Trophoblast cell (in vitro differentiated cells and primary cell): Measurements from ENCODE around the gene EIF4G3.
"Not testable (repeated sequence)": the region's sequence is repeated elsewhere in the genome, so short reads cannot be mapped to it uniquely, and the experiment has no call there.

Source experiments
- DNase-seq, 2 donors: peaks; one replicate each; pipeline ENCODE4 v3.0.0-alpha.2; 2016
- H2AFZ ChIP-seq: 2 replicates; pipeline ENCODE4 v1.6.1; 2013; ENCODE audit warnings: low read length, moderate library complexity, mild to moderate bottlenecking; ENCODE audit not compliant: insufficient read depth, poor library complexity
- H2AK5ac ChIP-seq: 2 replicates; pipeline ENCODE4 v1.6.1; 2013; ENCODE audit warnings: mild to moderate bottlenecking, low read length
- H2BK120ac ChIP-seq: 2 replicates; pipeline ENCODE4 v1.6.1; 2013; ENCODE audit warnings: low read length, mild to moderate bottlenecking, moderate library complexity; ENCODE audit not compliant: insufficient read depth, poor library complexity
- H2BK12ac ChIP-seq: 2 replicates; pipeline ENCODE4 v1.6.1; 2013; ENCODE audit warnings: mild to moderate bottlenecking, low read length, moderate library complexity
- H2BK5ac ChIP-seq: 2 replicates; pipeline ENCODE4 v1.6.1; 2013; ENCODE audit warnings: low read length, low read depth, moderate library complexity, mild to moderate bottlenecking; ENCODE audit not compliant: poor library complexity
- H3K14ac ChIP-seq: 2 replicates; pipeline ENCODE4 v1.6.1; 2013; ENCODE audit warnings: mild to moderate bottlenecking, low read length
- H3K18ac ChIP-seq: 2 replicates; pipeline ENCODE4 v1.6.1; 2013; ENCODE audit warnings: mild to moderate bottlenecking, low read length
- H3K23ac ChIP-seq: 2 replicates; pipeline ENCODE4 v1.6.1; 2013; ENCODE audit warnings: low read length
- H3K27ac ChIP-seq: 2 replicates; pipeline ENCODE4 v1.5.1; 2013; ENCODE audit warnings: low read depth, mild to moderate bottlenecking, inconsistent platforms, low read length, moderate library complexity
- H3K27me3 ChIP-seq: 2 replicates; pipeline ENCODE4 v1.6.1; 2013; ENCODE audit warnings: inconsistent platforms, mild to moderate bottlenecking, low read length, moderate library complexity; ENCODE audit not compliant: insufficient read depth
- H3K36me3 ChIP-seq, 2 experiments: 1 replicate in 1 of 2; 2 replicates in 1 of 2; pipeline ENCODE4 v1.6.1; 2013; ENCODE audit warnings: low read length in 2 of 2, mild to moderate bottlenecking in 2 of 2, moderate library complexity in 1 of 2; ENCODE audit not compliant: insufficient read depth in 2 of 2, control insufficient read depth in 1 of 2
- H3K4ac ChIP-seq: 2 replicates; pipeline ENCODE4 v1.6.1; 2013; ENCODE audit warnings: low read depth, mild to moderate bottlenecking, low read length, moderate library complexity
- H3K4me1 ChIP-seq, 2 experiments: 1 replicate in 1 of 2; 2 replicates in 1 of 2; pipeline ENCODE4 v1.6.1; 2013; ENCODE audit warnings: low read length in 2 of 2, mild to moderate bottlenecking in 2 of 2, moderate library complexity in 1 of 2; ENCODE audit not compliant: insufficient read depth in 2 of 2, control insufficient read depth in 1 of 2
- H3K4me2 ChIP-seq: 2 replicates; pipeline ENCODE4 v1.6.1; 2013; ENCODE audit warnings: inconsistent platforms, mild to moderate bottlenecking, low read length, moderate library complexity
- H3K4me3 ChIP-seq: 2 replicates; pipeline ENCODE4 v1.5.1; 2013; ENCODE audit warnings: mild to moderate bottlenecking, low read depth, low read length, inconsistent platforms
- H3K79me1 ChIP-seq: one replicate; pipeline ENCODE4 v1.6.1; 2013; ENCODE audit warnings: low read length
- H3K79me2 ChIP-seq: 2 replicates; pipeline ENCODE4 v1.6.1; 2013; ENCODE audit warnings: low read length, mild to moderate bottlenecking; ENCODE audit not compliant: control insufficient read depth, insufficient read depth, poor library complexity
- H3K9ac ChIP-seq: 2 replicates; pipeline ENCODE4 v1.6.1; 2013; ENCODE audit warnings: mild to moderate bottlenecking, low read length
- H3K9me3 ChIP-seq: 2 replicates; pipeline ENCODE4 v1.6.1; 2013; ENCODE audit warnings: low read depth, mild to moderate bottlenecking, control low read depth, inconsistent platforms, low read length; ENCODE audit not compliant: insufficient read depth
- H4K12ac ChIP-seq: 2 replicates; pipeline ENCODE4 v1.6.1; 2013; ENCODE audit warnings: low read depth, mild to moderate bottlenecking, low read length, moderate library complexity
- H4K8ac ChIP-seq: 2 replicates; pipeline ENCODE4 v1.6.1; 2013; ENCODE audit warnings: low read depth, mild to moderate bottlenecking, low read length, moderate library complexity
- H4K91ac ChIP-seq: one replicate; pipeline ENCODE4 v1.6.1; 2013; ENCODE audit warnings: low read depth, mild to moderate bottlenecking, low read length, moderate library complexity
- WGBS: extraction: QIAGEN DNeasy Blood & Tissue Kit; methylation state at CpG from one replicate; pipeline ENCODE4 v1.1.7; 2013; ENCODE audit warnings: missing lambda C conversion rate; ENCODE audit not compliant: insufficient read length, insufficient coverage; ENCODE audit errors: extremely low coverage; 5-methylcytosine and 5-hydroxymethylcytosine counted together

Gene EIF4G3

GRCh38 chr1:20865001-20865400, 311.7 kb downstream of the EIF4G3 start:
- H3K9ac ChIP-seq = no peak overlapping the region
- no peak overlapping the region for H2AK5ac ChIP-seq
- H3K79me2 ChIP-seq = no peaks in the 10 kb centered on the region
- H3K4me2 ChIP-seq = no peak overlapping the region
- H3K27ac ChIP-seq = no peak overlapping the region
- WGBS = no CpG with 5 or more reads among the region's 2 CpGs
- DNase-seq = no peak
- H3K9me3 ChIP-seq = no peaks in the 10 kb centered on the region
- H3K27me3 ChIP-seq = no peaks in the 10 kb centered on the region
- H3K18ac ChIP-seq = no peak overlapping the region
- no peak overlapping the region for H3K4ac ChIP-seq
- no peaks in the 10 kb centered on the region for H3K4me1 ChIP-seq
- no peak overlapping the region for H2BK120ac ChIP-seq
- H3K14ac ChIP-seq = no peak overlapping the region
- no peak overlapping the region for H4K91ac ChIP-seq
- H3K4me3 ChIP-seq = no peak overlapping the region
- H4K8ac ChIP-seq = no peak overlapping the region
- H4K12ac ChIP-seq = no peak overlapping the region
- no peak overlapping the region for H2BK12ac ChIP-seq
- H2AFZ ChIP-seq = no peak overlapping the region
- H3K23ac ChIP-seq = no peak overlapping the region
- no peak overlapping the region for H2BK5ac ChIP-seq
- H3K36me3 ChIP-seq = peaks cover 7 to 18% of the 10 kb centered on the region in 2 experiments
- no peaks in the 10 kb centered on the region for H3K79me1 ChIP-seq

GRCh38 chr1:20854529-20854928, 322.2 kb downstream of the EIF4G3 start:
- Histone ChIP-seq H2AFZ (no peak overlapping the region), H4K8ac (no peak overlapping the region), H3K79me2 (no peaks in the 10 kb centered on the region), H3K79me1 (no peaks in the 10 kb centered on the region), H3K27ac (no peak overlapping the region), H3K27me3 (no peaks in the 10 kb centered on the region), H3K4me3 (no peak overlapping the region), H3K23ac (no peak overlapping the region), H3K9me3 (no peaks in the 10 kb centered on the region), H3K4me1 (no peaks in the 10 kb centered on the region), H2BK5ac (no peak overlapping the region), H3K4me2 (no peak overlapping the region), H3K14ac (no peak overlapping the region), H3K4ac (no peak overlapping the region), H4K91ac (no peak overlapping the region), H4K12ac (no peak overlapping the region), H3K36me3 (peaks cover 18 to 24% of the 10 kb centered on the region in 2 experiments), H2BK12ac (no peak overlapping the region), H3K9ac (no peak overlapping the region), H2BK120ac (no peak overlapping the region), H2AK5ac (no peak overlapping the region), H3K18ac (no peak overlapping the region)
- no CpG with 5 or more reads among the region's 4 CpGs for WGBS
- no peak for DNase-seq

GRCh38 chr1:20851791-20852190, 324.9 kb downstream of the EIF4G3 start:
- H3K36me3 ChIP-seq = peaks cover 13 to 21% of the 10 kb centered on the region in 2 experiments
- not testable (repeated sequence) for H2BK120ac ChIP-seq, DNase-seq, H4K91ac ChIP-seq, H3K23ac ChIP-seq, H3K18ac ChIP-seq, H3K14ac ChIP-seq, H2BK12ac ChIP-seq, H3K4ac ChIP-seq, H2AK5ac ChIP-seq, H4K8ac ChIP-seq, H3K79me2 ChIP-seq, H3K4me1 ChIP-seq, H2AFZ ChIP-seq, H4K12ac ChIP-seq, H3K4me2 ChIP-seq, H3K27me3 ChIP-seq, H3K4me3 ChIP-seq, H3K27ac ChIP-seq, H3K79me1 ChIP-seq, H2BK5ac ChIP-seq, H3K9ac ChIP-seq, H3K9me3 ChIP-seq
- no CpG with 5 or more reads among the region's 8 CpGs for WGBS

- no peak overlapping the region for H2BK5ac ChIP-seq
- no peak overlapping the region for H3K4ac ChIP-seq
- no peaks in the 10 kb centered on the region for H3K4me1 ChIP-seq
- peaks cover 13 to 21% of the 10 kb centered on the region in 2 experiments for H3K36me3 ChIP-seq
- H3K9me3 ChIP-seq = no peaks in the 10 kb centered on the region
- no peak overlapping the region for H2AK5ac ChIP-seq
- H3K9ac ChIP-seq = no peak overlapping the region
- no peak overlapping the region for H3K18ac ChIP-seq
- H3K23ac ChIP-seq = no peak overlapping the region
- no peak overlapping the region for H4K8ac ChIP-seq
- H3K4me3 ChIP-seq = no peak overlapping the region
- no peak overlapping the region for H2BK120ac ChIP-seq
- DNase-seq = no peak
- H4K91ac ChIP-seq = no peak overlapping the region
- H2AFZ ChIP-seq = no peak overlapping the region
- H3K79me1 ChIP-seq = no peaks in the 10 kb centered on the region
- H3K79me2 ChIP-seq = no peaks in the 10 kb centered on the region
- H3K14ac ChIP-seq = no peak overlapping the region
- H3K4me2 ChIP-seq = no peak overlapping the region
- H3K27ac ChIP-seq = no peak overlapping the region
- no peaks in the 10 kb centered on the region for H3K27me3 ChIP-seq
- no peak overlapping the region for H2BK12ac ChIP-seq
- no peak overlapping the region for H4K12ac ChIP-seq
- no CpG with 5 or more reads among the region's 3 CpGs for WGBS
Observed at GRCh38 chr1:20850021-20850420, 326.7 kb downstream of the EIF4G3 start.
